OCI-LY1 (cell line): ENCODE data around the gene SEC11A.
"Not testable (repeated sequence)": the region's sequence is repeated elsewhere in the genome, so short reads cannot be mapped to it uniquely, and the experiment has no call there.

Source experiments
- CTCF ChIP-seq: fragments of 200-600 bp; sonication (generic), shearing (Covaris generic); IDR thresholded peaks from 2 replicates; pipeline ENCODE4 v1.5.1; 2017; ENCODE audit warnings: mild to moderate bottlenecking, antibody characterized with exemption, low read length, moderate library complexity, mixed read lengths
- EZH2 ChIP-seq: fragments of 200-600 bp; sonication (generic), shearing (Covaris generic); IDR thresholded peaks from 2 replicates; pipeline ENCODE4 v1.8.0; 2017; ENCODE audit warnings: borderline replicate concordance, mixed run types, mild to moderate bottlenecking, antibody characterized with exemption, low read length, moderate library complexity, mixed read lengths

- TF ChIP-seq EZH2, CTCF: not testable (repeated sequence)
These were observed 73.3 kb downstream of the SEC11A start for GRCh38 chr15:84642640-84643039.
